Hindlimb muscle (tissue), 1 donor: ENCODE results near the gene ARHGAP30. TPM values are rescaled to one million over a fixed set of nuclear protein-coding genes. Genes with fewer than 3 reads are reported as not detected.

ENCODE experiments used
- DNase-seq: peaks from one replicate; pipeline ENCODE4 v3.0.0-alpha.2; 2013
- polyA plus RNA-seq: library from polyadenylated mRNA; unstranded; fragments of 120-200 nt; gene quantifications from one replicate; pipeline ENCODE4 v1.2.1, GENCODE V29; 2013; ENCODE audit not compliant: insufficient read length

ARHGAP30 gene
- polyA plus RNA-seq, 1 donor, result 4.7 TPM

GRCh38 chr1:161009602-161010211 is 60.0 kb downstream of the ARHGAP30 start:
- no peak for DNase-seq

GRCh38 chr1:161008869-161009510 is 60.7 kb downstream of the ARHGAP30 start:
- DNase-seq, result no peak

- DNase-seq, result no peak
Observed at GRCh38 chr1:161007369-161007768, 62.3 kb downstream of the ARHGAP30 start.

- no peak for DNase-seq
Observed at GRCh38 chr1:161006563-161006962, 63.1 kb downstream of the ARHGAP30 start.

- no peak for DNase-seq
Observed at GRCh38 chr1:161001525-161001924, 68.2 kb downstream of the ARHGAP30 start.

- DNase-seq, result no peak
Observed at GRCh38 chr1:161000736-161001480, 68.8 kb downstream of the ARHGAP30 start.

- DNase-seq, result no peak
Observed at GRCh38 chr1:160999376-160999775, 70.3 kb downstream of the ARHGAP30 start.

- DNase-seq, result no peak
Observed at GRCh38 chr1:160997323-160998038, 72.2 kb downstream of the ARHGAP30 start.

Other genes starting within 250 kb of the ARHGAP30 start
- 0.14 TPM for gene CD244, start 207.0 kb downstream of the ARHGAP30 start, polyA plus RNA-seq
- gene ITLN1, start 184.7 kb downstream of the ARHGAP30 start, polyA plus RNA-seq, result not detected
- not detected for gene ITLN2, start 115.1 kb downstream of the ARHGAP30 start, polyA plus RNA-seq
- gene F11R, start 48.7 kb downstream of the ARHGAP30 start, polyA plus RNA-seq, result 12.4 TPM
- 30.0 TPM for gene TSTD1, start 30.9 kb downstream of the ARHGAP30 start, polyA plus RNA-seq
- 34.8 TPM for gene USF1, start 23.9 kb downstream of the ARHGAP30 start, polyA plus RNA-seq
- 0.43 TPM for gene NECTIN4, start 19.7 kb upstream of the ARHGAP30 start, polyA plus RNA-seq
- 0.86 TPM for gene KLHDC9, start 28.5 kb upstream of the ARHGAP30 start, polyA plus RNA-seq
- gene PFDN2, start 48.1 kb upstream of the ARHGAP30 start, polyA plus RNA-seq, result 66.3 TPM
- gene NIT1, start 48.2 kb upstream of the ARHGAP30 start, polyA plus RNA-seq, result 30.9 TPM
- gene DEDD, start 62.8 kb upstream of the ARHGAP30 start, polyA plus RNA-seq, result 43.2 TPM
- 91.5 TPM for gene UFC1, start 84.1 kb upstream of the ARHGAP30 start, polyA plus RNA-seq
- gene USP21, start 89.6 kb upstream of the ARHGAP30 start, polyA plus RNA-seq, result 28.6 TPM
- 23.5 TPM for gene PPOX, start 96.5 kb upstream of the ARHGAP30 start, polyA plus RNA-seq
- 26.6 TPM for gene B4GALT3, start 107.6 kb upstream of the ARHGAP30 start, polyA plus RNA-seq
- gene ADAMTS4, start 129.2 kb upstream of the ARHGAP30 start, polyA plus RNA-seq, result 11.2 TPM
- 144 TPM for gene NDUFS2, start 132.5 kb upstream of the ARHGAP30 start, polyA plus RNA-seq
- gene FCER1G, start 145.4 kb upstream of the ARHGAP30 start, polyA plus RNA-seq, result 21.4 TPM
- not detected for gene APOA2, start 153.7 kb upstream of the ARHGAP30 start, polyA plus RNA-seq
- gene TOMM40L, start 156.2 kb upstream of the ARHGAP30 start, polyA plus RNA-seq, result 9.0 TPM
- 1.1 TPM for gene NR1I3, start 168.3 kb upstream of the ARHGAP30 start, polyA plus RNA-seq
- gene PCP4L1, start 188.9 kb upstream of the ARHGAP30 start, polyA plus RNA-seq, result 0.23 TPM
- gene MPZ, start 240.1 kb upstream of the ARHGAP30 start, polyA plus RNA-seq, result 12.0 TPM
- gene SDHC, start 244.5 kb upstream of the ARHGAP30 start, polyA plus RNA-seq, result 113 TPM